Kidney capillary endothelial cell (primary cell): ENCODE data around the gene TPCN1.
"Not testable (repeated sequence)": the region's sequence is repeated elsewhere in the genome, so short reads cannot be mapped to it uniquely, and the experiment has no call there.

ENCODE experiments used
- DNase-seq: peaks from one replicate; pipeline ENCODE4 v3.0.0-alpha.2; 2018; ENCODE audit warnings: low spot score

TPCN1 gene

GRCh38 chr12:113196990-113197389, 24.3 kb upstream of the TPCN1 start:
- peak; percentile 56 for DNase-seq

- no peak for DNase-seq
Observed at GRCh38 chr12:113197518-113198077, 23.7 kb upstream of the TPCN1 start.

GRCh38 chr12:113198296-113198695, 23.0 kb upstream of the TPCN1 start:
- no peak for DNase-seq

GRCh38 chr12:113200021-113200797, 21.1 kb upstream of the TPCN1 start:
- DNase-seq, result no peak

- no peak for DNase-seq
Observed at GRCh38 chr12:113201187-113202177, 19.8 kb upstream of the TPCN1 start.

GRCh38 chr12:113202300-113203075, 18.8 kb upstream of the TPCN1 start:
- DNase-seq, result no peak

GRCh38 chr12:113203852-113204760, 17.2 kb upstream of the TPCN1 start:
- DNase-seq, result no peak

- DNase-seq, result no peak
Observed at GRCh38 chr12:113204804-113205203, 16.5 kb upstream of the TPCN1 start.

GRCh38 chr12:113206802-113207201, 14.5 kb upstream of the TPCN1 start:
- not testable (repeated sequence) for DNase-seq

- no peak for DNase-seq
Observed at GRCh38 chr12:113207613-113208040, 13.6 kb upstream of the TPCN1 start.

- DNase-seq, result no peak
Observed at GRCh38 chr12:113208041-113208934, 13.0 kb upstream of the TPCN1 start.

- DNase-seq, result no peak
Observed at GRCh38 chr12:113211160-113211559, 10.1 kb upstream of the TPCN1 start.

- peak; percentile 70 for DNase-seq
Observed at GRCh38 chr12:113214895-113215400, 6.3 kb upstream of the TPCN1 start.

- DNase-seq, result no peak
Observed at GRCh38 chr12:113216027-113216426, 5.2 kb upstream of the TPCN1 start.

GRCh38 chr12:113220593-113221180, 577 bp upstream of the TPCN1 start:
- no peak for DNase-seq

GRCh38 chr12:113221997-113222729, 899 bp downstream of the TPCN1 start:
- no peak for DNase-seq

GRCh38 chr12:113222730-113223531, 1.7 kb downstream of the TPCN1 start:
- DNase-seq, result peak; percentile 76
